Measurements from ENCODE around the gene ZYX.

Gene ZYX

DNA sequence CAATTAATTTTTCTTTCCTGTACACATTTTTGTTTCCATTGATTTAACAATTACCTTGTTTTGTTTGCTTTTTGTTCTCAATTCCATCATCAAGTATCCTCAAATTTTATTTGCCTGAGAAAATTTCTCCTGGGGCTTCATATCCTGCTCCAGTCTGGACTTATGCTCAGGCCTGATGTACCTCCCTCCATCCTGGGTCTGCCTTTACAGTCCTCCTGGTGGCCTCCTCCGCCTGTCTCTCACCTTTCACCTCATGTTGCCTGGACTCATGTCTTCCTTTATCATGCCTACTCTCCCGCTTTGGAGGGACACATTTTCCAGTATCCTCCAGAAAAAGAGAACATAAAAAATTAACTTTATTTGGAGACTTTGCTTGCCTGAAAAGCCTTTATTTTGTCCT, 50.0 kb downstream of the ZYX start:
- no peak for DNase-seq (ENCODE audit: low read depth)
- TF ChIP-seq, protein P1, sequence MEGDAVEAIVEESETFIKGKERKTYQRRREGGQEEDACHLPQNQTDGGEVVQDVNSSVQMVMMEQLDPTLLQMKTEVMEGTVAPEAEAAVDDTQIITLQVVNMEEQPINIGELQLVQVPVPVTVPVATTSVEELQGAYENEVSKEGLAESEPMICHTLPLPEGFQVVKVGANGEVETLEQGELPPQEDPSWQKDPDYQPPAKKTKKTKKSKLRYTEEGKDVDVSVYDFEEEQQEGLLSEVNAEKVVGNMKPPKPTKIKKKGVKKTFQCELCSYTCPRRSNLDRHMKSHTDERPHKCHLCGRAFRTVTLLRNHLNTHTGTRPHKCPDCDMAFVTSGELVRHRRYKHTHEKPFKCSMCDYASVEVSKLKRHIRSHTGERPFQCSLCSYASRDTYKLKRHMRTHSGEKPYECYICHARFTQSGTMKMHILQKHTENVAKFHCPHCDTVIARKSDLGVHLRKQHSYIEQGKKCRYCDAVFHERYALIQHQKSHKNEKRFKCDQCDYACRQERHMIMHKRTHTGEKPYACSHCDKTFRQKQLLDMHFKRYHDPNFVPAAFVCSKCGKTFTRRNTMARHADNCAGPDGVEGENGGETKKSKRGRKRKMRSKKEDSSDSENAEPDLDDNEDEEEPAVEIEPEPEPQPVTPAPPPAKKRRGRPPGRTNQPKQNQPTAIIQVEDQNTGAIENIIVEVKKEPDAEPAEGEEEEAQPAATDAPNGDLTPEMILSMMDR (IDR thresholded peaks at IDR 0.05; ENCODE audit: low read depth, low read length, missing control alignments): no peak
- in situ Hi-C loops (cut with HindIII; ENCODE audit: low sequenced_read_pairs): no loop called here
- no peak overlapping the region for H3K4me3 ChIP-seq (ENCODE audit: low read depth, low read length)

DNA sequence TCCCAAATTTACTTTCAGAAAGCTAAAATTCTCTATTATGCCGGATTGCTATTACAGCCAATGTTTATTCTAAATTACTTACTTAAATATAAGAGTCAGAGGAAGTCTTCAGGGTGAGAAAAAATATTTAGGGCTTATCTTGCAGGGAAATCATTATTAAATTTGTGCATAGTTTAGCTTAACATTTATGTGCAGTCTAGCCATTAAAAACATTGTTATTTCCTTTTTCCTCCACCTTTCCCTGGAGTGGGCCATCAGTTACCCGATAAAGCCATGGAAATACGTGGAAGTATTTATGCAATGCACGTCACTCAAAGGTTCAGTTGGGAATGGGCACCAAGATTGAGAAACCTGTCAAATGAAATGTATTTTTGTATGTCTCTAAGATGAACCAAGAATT, 52.6 kb downstream of the ZYX start:
- no peak overlapping the region for H3K4me3 ChIP-seq (ENCODE audit: low read depth, low read length)
- TF ChIP-seq, protein P1 (IDR thresholded peaks at IDR 0.05; ENCODE audit: low read depth, low read length, missing control alignments): no peak
- in situ Hi-C loops (cut with HindIII; ENCODE audit: low sequenced_read_pairs): no loop called here
- DNase-seq (ENCODE audit: low read depth): no peak

DNA sequence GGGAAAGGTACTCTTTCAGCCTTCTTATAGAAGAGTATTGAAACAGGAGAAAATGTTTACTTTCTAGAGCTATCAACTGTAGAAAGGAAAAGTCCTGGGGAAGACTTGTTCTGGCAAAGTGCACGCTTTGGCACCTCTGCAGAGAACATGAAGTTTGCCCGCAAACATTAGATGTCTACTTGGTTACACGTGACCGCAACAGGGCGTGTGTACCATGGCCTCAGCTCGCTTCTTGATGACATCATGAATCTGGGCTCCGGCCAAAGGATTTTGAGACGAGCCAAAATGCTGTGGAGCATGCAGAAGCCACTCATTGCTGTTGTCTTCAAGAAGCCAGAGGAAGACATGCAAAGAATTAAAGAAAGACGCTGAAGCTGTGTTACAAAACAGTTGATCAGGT, 53.5 kb downstream of the ZYX start:
- TF ChIP-seq, protein P1 (IDR thresholded peaks at IDR 0.05; ENCODE audit: low read depth, low read length, missing control alignments): no peak
- DNase-seq (ENCODE audit: low read depth): no peak
- in situ Hi-C loops (cut with HindIII; ENCODE audit: low sequenced_read_pairs): no loop called here
- H3K4me3 ChIP-seq (ENCODE audit: low read depth, low read length): no peak overlapping the region

DNA sequence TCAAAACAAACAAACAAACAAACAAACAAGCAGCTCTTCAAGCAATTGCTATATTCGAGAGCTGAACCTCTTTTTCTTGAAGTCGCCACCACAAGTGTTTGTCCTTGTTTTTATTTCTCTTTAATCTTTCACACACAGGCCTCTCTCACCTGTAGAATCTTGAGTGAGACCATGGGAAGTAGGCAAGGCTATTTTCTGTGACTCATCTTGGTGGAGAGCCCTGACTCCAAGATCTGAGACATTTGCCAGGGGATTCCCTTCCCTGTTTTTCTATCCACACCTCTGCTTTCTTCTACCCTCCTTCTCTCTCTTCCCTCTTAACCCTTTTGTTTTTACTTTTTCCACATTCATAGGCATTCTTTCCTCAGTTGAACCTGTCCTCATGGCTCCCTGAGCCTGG, 54.1 kb downstream of the ZYX start:
- in situ Hi-C loops (cut with HindIII; ENCODE audit: low sequenced_read_pairs): no loop called here
- TF ChIP-seq, protein P1 (IDR thresholded peaks at IDR 0.05; ENCODE audit: low read depth, low read length, missing control alignments): no peak
- no peak for DNase-seq (ENCODE audit: low read depth)
- no peak overlapping the region for H3K4me3 ChIP-seq (ENCODE audit: low read depth, low read length)

DNA sequence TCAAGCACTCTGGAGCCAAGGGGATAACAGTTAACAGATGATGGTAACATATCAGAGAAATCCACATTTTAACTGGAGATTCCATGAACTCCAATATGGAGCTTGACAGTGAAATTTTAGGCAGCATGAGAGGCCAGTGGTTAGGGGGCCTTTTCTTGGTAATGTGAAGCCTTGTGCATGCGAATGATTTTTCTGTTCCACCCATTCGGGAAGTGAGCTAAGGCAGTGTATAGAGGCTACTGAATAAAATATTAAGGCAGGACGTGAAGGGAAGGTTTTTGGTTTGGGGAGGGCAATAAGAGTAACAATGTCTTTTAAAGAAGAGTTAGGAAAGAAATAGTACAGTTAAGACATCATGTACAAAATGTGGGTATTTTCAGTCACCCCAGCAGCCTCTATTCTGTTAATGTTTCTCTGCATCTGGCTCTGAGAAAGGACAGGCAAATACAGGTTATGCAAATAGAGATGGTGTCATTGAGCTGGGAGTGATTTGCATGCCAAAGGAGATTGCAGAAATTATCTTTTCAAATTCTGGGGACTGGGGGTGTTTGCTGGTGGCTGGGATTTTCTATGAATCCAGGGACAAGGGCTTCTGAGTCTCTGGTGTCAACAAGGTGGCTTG, 55.3 kb downstream of the ZYX start:
- H3K4me3 ChIP-seq (ENCODE audit: low read depth, low read length): no peak overlapping the region
- in situ Hi-C loops (cut with HindIII; ENCODE audit: low sequenced_read_pairs): no loop called here
- DNase-seq (ENCODE audit: low read depth): no peak
- TF ChIP-seq, protein P1 (IDR thresholded peaks at IDR 0.05; ENCODE audit: low read depth, low read length, missing control alignments): no peak

DNA sequence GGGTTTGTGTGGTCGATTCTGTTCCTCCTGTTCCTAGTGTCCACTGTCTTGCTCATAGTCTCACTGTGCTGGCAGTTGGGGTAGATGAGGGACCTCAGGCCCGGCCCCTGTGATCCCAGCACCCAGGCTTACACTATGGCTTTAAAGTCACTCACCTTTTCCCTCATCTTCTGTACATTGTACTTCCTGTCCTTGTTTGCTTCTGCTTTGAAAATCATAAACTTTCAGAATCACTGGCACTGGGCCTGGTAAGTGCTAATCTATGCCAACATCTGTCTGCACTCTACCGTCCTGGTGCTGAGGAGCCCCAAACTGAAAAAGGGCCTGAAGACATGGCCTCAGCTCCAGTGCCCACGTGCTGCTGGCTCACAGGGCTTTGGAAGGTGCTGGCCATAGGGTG, 56.4 kb downstream of the ZYX start:
- DNase-seq (ENCODE audit: low read depth): no peak
- H3K4me3 ChIP-seq (ENCODE audit: low read depth, low read length): no peak overlapping the region
- TF ChIP-seq, protein P1 (IDR thresholded peaks at IDR 0.05; ENCODE audit: low read depth, low read length, missing control alignments): no peak
- in situ Hi-C loops (cut with HindIII; ENCODE audit: low sequenced_read_pairs): no loop called here

Measured in astrocyte of the cerebellum (primary cell).